Midbrain (tissue), 1 donor: Measurements from ENCODE around the gene EMILIN1.

Experiments
- DNase-seq: peaks from one replicate; lab custom pipeline; 2025; lab: John Stamatoyannopoulos, UW

EMILIN1 gene

DNA sequence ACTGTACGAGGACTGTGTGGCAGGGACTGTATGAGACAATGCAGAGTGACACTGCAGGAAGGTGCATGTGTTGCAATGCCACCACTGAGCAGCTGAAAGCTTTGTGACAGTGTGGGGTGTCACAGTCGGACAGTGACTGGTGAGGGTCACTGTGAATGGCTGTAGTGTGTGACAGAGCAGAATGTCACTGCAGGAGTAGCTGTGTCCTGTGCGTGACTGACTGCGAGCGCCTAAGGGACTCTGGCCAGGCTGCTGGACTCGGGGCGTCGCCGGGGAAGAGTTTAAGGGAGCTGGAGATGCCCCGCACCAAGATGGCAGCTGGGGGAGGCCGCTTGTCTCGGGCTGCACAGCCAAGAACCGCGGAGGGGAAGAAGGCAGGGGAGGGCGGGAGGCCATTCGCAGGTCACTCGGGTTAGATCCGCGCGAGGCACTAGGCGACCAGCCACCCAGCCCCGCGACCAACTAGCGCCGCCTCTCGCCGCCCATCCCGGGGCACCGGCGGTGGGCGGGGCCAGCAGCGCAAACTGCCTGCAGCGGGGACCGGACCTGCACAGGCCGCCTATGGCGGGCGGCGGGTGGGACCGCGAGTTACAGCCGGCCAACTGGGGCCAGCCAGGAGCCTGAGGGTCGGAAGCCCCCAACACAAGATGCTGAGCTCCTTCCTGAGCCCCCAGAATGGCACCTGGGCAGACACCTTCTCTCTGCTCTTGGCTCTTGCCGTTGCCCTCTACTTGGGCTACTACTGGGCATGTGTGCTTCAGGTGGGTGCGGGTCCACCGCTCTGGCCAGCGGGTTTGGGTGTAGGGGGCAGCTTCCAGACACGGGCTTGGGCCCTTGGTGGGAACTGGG, 45.1 kb downstream of the EMILIN1 start, which contains the start of gene ABHD1:
Gene ABHD1 (plus strand): TSS at position 514 of the 849 bp plus-strand sequence. CDS start 134 bp downstream, at position 648.
- peak; percentile 72 for DNase-seq

DNA sequence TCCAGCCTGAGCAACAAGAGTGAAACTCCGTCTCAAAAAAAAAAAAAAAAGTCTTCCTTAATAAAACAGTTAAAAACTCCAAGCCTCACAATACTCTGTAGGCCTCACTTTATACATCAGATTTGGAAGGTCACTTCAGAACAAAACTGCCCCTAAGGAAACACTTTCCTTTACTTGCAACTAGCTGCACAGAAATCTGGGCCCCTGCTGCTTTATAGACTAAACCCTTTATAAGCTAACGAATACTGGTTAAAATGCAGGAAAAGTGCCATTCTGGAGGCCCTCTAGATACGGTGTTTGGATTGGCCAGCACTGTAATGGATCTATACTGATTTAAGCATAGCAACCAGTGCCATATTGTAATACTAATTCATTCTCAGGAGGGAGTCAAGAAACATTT, 46.7 kb downstream of the EMILIN1 start:
- no peak for DNase-seq

DNA sequence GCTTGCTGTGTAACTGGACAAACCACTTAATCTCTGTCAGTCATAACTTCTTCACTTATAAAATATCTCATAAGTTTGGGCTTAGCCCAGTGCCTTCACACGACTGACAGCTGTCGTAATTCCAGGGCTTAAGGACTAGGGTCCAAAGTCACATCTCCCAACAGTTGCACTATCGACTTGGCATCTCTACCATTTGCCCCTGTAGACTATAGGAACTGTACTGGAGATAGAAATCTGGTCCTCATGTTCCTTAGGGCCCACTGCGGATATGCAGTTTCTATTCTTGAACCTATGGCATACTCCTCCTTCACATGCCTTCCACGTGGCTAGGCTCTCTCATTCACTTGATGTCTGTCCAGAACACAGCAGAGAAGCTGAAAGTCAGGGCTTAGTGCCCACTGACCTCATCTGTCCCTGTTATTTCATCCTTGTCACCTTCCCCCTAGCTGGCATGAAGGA, 47.9 kb downstream of the EMILIN1 start:
- no peak for DNase-seq

DNA sequence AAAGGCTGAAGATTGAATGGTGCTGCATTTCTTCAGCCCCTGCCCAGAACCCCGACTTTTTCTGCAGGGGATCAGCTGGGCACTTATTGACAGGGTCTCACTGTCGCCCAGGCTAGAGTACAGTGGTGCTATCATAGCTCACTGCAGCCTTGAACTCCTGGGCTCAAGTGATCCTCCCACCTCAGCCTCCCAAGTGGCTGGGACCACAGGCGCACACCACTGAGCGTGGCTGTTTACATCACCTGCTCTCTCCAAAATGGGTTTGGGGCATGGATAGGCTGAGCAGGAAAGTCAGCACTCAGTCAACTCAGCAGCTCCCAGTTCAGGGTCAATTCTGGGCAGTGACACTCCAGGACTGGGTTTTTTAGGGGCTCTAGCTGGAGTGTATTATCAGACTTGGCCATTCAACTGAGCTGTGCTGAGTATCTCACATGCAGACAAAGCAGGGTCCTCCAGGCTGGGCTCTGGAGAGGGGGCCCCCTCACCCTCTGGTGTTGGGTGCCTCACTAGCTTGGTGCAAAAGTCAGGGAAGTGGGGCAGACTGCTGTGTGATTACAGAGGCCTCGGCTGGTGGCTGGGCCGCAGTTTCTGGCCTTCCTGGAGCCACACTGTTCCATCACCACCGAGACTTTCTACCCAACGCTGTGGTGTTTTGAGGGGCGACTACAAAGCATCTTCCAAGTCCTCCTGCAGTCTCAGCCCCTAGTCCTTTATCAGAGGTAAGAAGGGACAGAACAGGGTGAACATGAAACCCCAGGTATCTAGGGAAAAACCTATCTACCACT, 49.7 kb downstream of the EMILIN1 start:
- no peak for DNase-seq

DNA sequence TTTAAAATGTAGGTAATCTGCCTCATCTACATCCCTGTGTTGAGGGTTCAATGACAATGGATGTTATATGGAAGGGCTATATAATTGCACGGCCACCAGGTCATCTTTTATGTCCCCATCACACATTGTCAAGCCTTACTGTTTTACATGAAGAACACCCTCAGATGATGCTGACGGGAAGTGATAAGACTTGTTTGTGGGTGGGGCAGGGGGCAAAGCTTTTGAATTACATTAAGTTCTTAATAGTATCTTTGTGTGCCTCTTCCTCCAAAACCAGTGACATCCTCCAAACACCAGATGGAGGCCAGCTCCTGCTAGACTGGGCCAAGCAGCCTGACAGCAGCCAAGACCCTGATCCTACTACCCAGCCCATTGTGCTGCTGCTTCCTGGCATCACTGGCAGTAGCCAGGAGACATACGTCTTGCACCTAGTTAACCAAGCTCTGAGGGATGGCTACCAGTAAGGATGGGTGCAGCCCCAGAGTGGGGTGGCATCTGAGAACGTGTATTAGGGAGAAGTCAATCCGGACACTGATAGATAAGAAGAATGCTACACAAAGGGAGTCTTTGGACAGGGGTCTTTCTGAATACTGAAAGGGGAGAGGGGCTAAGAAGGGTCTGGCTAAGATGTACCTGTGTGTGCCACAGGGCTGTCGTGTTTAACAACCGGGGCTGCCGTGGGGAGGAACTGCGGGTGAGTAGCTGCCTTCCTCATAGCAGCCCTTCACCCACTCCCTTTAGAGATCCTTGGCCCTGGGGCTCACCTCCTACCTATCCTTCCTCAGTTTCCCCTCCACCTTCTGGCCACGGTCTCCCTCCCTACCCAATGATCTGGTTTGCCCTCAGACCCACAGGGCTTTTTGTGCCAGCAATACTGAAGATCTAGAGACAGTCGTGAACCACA, 50.5 kb downstream of the EMILIN1 start:
- DNase-seq, result no peak

DNA sequence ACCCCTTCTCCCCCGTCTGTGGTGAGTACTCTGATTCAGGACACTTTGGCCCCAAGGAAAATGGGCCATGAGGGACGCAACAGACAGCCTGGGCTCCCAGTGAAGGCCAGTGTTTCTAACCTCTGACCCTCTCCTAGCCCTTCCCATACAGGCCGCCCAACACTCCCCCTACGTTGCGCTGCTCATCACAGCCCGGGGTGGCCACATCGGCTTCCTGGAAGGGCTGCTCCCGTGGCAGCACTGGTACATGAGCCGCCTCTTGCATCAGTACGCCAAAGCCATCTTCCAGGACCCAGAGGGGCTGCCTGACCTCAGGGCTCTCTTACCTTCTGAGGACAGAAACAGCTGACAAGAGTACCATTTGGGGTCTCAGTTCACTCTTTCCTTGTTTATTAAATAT, 52.0 kb downstream of the EMILIN1 start:
- no peak for DNase-seq

DNA sequence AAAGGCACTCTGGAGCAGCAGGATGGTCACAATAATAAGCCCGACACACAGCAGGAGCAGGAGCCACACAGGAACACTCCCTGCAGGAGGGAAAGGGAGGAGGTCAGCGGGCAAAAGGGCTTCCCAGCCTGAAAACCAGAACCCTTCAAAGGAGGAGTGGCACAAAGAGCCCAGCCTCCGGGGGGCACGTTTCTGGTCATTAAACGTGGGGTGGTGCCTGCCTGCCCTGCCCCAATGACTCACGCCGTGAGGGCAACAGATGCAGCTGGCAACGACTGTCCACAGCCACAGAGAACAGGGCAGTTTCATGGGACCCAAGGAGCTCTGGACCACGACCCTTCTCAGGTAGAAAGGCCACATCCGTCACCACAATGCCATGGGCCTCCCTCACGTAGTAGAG, 53.0 kb downstream of the EMILIN1 start:
- no peak for DNase-seq

DNA sequence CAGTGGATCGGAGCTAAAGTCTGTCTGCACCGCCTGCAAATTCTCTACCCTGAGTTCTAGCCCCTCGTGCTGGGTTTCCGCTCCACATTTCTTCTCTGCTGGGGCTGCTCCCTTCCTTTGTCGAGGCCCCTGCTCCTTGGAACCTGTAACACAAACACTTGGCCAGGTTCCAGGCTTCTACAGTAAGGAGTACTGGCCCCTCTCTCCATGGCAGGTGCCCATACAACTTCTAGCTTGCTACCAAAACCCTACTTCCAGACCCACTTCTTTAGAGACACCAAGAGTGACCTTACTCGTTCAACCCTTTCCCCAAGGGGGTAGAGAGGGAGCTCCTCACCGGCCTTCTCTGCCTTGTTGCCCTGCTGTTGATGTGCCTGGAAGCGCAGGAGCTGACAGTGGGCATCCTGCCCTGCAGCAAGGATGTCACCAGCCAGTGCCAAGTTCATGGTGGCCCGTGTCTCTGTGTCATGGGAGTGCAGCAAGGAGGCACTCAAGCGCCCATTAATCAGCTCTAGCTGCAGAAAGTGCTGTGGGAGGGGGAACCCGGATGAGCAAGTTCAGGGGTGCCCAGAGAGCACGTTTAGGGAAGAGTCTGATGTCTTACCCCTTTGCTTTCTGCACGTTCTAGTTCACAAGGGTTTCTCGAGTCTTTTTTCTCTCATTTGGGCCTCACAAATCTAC, 54.9 kb downstream of the EMILIN1 start:
- DNase-seq, result no peak

DNA sequence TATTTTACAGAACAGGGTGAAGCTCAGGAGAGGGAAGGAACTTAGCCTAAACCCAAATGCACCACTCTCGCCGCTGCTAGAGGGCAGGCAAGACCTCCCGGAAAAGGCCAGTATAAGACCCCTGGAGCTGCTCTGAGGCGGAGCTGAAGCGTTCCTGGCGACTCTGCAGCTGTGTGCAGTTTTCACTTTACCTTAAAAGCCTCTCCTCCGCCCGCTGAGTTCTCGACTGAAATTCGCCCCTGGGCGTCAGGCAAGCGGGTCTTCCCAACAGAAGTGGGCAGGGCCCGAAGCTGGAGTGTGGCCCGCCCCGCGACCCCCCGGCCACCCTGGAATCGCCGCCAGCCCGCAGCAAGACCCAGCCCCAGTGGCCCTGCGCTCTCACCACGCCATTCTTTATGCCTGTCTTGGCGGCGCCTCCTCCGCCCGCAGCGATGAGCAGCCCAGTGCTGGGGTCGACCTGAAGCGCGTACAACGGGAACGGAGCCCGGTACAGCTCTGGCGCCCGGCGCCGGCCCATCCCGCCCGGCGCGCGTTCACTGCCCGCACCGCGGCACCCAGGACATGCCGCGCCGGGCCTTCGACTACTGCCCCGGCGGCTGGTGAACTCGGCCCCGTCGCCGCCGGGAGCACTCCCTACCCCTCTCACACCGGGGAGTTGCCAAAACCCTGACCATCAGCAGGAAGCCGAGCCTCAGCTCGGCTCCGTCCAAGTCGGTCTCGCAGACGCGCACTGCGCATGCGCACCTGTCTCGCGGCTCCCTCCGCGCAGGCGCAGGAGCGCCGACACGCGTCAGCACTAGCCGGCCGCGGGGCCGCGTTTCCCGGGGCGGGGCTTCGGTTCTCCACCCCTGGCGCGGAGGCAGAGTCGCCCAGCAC, 55.7 kb downstream of the EMILIN1 start, which contains the start of gene PREB:
Gene PREB (minus strand): TSS at position 732 of the 876 bp plus-strand sequence. CDS start 215 bp downstream, at position 517.
- DNase-seq, result peak; percentile 97

DNA sequence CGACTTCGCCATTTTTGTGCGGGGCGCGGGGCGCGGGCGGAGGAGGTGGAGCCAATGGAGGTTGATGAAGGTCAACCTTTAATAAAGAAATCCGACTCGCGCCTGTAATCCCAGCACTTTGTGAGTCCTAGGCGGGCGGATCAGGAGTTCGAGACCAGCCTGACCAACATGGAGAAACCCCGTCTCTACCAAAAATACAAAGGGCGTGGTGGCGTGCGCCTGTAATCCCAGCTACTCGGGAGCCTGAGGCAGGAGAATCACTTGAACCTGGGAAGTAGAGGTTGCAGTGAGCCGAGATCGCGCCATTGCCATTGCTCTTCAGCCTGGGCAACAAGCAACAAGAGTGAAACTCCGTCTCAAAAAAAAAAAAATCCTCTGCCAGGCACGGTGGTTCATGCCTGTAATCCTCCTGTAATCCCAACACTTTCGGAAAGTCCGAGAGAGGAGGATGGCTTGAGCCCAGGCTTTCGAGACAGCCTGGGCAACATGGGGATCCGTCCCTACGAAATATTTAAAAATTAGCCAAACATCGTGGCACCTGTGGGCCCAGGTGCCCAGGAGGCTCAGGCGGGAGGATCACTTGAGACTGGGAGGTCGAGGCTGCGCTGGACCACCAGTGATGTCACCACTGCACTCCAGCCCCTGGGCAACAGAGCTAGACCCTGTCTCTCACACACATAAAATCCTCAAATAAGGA, 56.5 kb downstream of the EMILIN1 start:
- no peak for DNase-seq

DNA sequence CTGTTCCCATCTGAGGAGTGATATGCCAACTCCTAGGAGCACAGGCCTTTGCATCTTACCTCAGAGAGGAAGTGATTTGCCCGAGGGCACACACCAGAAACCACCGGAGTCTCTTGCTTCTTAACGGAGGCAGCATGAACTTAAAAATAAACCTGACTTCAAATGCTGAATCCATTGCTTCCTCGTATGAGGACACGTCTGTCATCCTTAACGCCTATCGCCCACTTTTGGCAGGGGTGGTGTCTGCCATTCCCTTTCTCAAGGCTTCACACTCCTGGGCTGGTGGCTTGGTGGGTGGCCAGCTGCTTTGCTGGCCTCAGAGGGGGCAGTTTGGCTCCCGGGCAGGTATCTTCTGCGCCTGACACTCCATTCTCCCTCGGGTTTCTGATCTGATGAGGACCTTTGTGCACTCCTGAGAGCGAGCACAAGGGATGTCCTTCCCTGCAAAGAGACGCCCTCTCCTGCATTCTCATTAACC, 57.1 kb downstream of the EMILIN1 start:
- DNase-seq, result no peak
